Loucy (cell line): ENCODE data around the gene KCNH8.

Source experiments
- H2AFZ ChIP-seq: fragments of 200-600 bp; sonication (generic); 2 replicates; pipeline ENCODE4 v1.6.0; 2016; ENCODE audit warnings: antibody characterized with exemption, mild to moderate bottlenecking, low read length, moderate library complexity
- H3F3A ChIP-seq: fragments of 200-600 bp; 2 replicates; pipeline ENCODE4 v1.6.0; 2016; ENCODE audit warnings: antibody characterized with exemption, low read depth, mild to moderate bottlenecking
- H3K27me3 ChIP-seq: fragments of 200-600 bp; sonication (generic); 2 replicates; pipeline ENCODE4 v1.6.1; 2014; ENCODE audit warnings: low read length, mild to moderate bottlenecking; ENCODE audit not compliant: insufficient read depth, poor library complexity, severe bottlenecking
- H3K36me3 ChIP-seq: fragments of 200-600 bp; sonication (generic); 2 replicates; pipeline ENCODE4 v1.6.1; 2016; ENCODE audit warnings: low read length; ENCODE audit not compliant: insufficient read depth
- H3K4me1 ChIP-seq: fragments of 200-600 bp; sonication (generic); 2 replicates; pipeline ENCODE4 v1.5.1; 2014; ENCODE audit warnings: low read length, mild to moderate bottlenecking; ENCODE audit not compliant: insufficient read depth, poor library complexity, severe bottlenecking
- H3K4me2 ChIP-seq: fragments of 200-600 bp; sonication (generic); 2 replicates; pipeline ENCODE4 v1.6.0; 2014; ENCODE audit warnings: antibody characterized with exemption, low read length, low read depth, mild to moderate bottlenecking; ENCODE audit not compliant: poor library complexity, severe bottlenecking
- H3K4me3 ChIP-seq: fragments of 200-600 bp; sonication (generic); 2 replicates; pipeline ENCODE4 v1.5.1; 2014; ENCODE audit warnings: low read length, mild to moderate bottlenecking, mixed read lengths; ENCODE audit not compliant: poor library complexity, severe bottlenecking
- H3K79me2 ChIP-seq: fragments of 200-600 bp; sonication (generic); 2 replicates; pipeline ENCODE4 v1.6.1; 2014; ENCODE audit warnings: low read length; ENCODE audit not compliant: insufficient read depth
- H3K9ac ChIP-seq: fragments of 200-600 bp; sonication (generic); 2 replicates; pipeline ENCODE4 v1.6.0; 2014; ENCODE audit warnings: mild to moderate bottlenecking, low read depth, low read length, moderate library complexity; ENCODE audit not compliant: poor library complexity, severe bottlenecking
- H3K9me2 ChIP-seq: fragments of 200-600 bp; sonication (generic); replicated peaks from 2 replicates; pipeline ENCODE4 v1.6.1; 2016; ENCODE audit warnings: low read depth, low read length, mixed read lengths
- H3K9me3 ChIP-seq: fragments of 200-600 bp; sonication (generic); 2 replicates; pipeline ENCODE4 v1.6.1; 2014; ENCODE audit warnings: mild to moderate bottlenecking, antibody characterized with exemption, low read length, low read depth; ENCODE audit not compliant: insufficient read depth
- H4K20me1 ChIP-seq: fragments of 200-600 bp; sonication (generic); 2 replicates; pipeline ENCODE4 v1.6.0; 2014; ENCODE audit warnings: antibody characterized with exemption, low read length, mild to moderate bottlenecking; ENCODE audit not compliant: insufficient read depth, poor library complexity, severe bottlenecking
- EZH2phosphoT487 ChIP-seq: fragments of 200-600 bp; IDR thresholded peaks from 2 replicates; pipeline ENCODE4 v1.6.1; 2018; ENCODE audit warnings: antibody characterized with exemption, mild to moderate bottlenecking, moderate library complexity, borderline replicate concordance
- TF ChIP-seq, protein P1 (sequence below): fragments of 200-600 bp; sonication (generic); conservative IDR thresholded peaks from 2 replicates; pipeline ENCODE4 v1.5.1; 2014; ENCODE audit warnings: mild to moderate bottlenecking, antibody characterized with exemption, low read length

KCNH8 gene

DNA sequence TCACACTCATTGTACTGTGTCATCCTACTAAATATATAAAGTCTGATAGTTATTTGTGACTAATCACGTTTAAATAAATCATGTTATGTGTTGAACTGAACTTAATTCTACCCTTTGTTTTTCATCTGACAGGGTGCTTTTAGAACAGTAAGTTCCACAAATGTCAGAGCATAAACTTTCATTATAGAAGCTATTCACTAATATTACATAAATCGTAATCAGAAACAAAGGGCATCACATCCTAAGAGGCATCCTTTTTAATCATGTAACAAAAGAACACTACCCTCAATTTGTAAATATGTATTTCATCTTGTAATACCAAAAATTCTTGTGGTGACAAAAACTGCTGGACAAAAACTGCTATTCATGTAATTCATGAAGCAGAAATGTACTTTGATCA, 50.8 kb downstream of the KCNH8 start:
- Histone ChIP-seq H4K20me1 (no peaks in the 10 kb centered on the region), H3K79me2 (no peaks in the 10 kb centered on the region), H3K9me3 (no peaks in the 10 kb centered on the region), H3K27me3 (no peaks in the 10 kb centered on the region), H3K4me2 (no peak overlapping the region), H2AFZ (no peak overlapping the region), H3K9ac (no peak overlapping the region), H3K4me3 (no peak overlapping the region), H3F3A (peaks cover 5% of the 10 kb centered on the region; the same call in 1 of the 2 replicates), H3K4me1 (peaks cover 46% of the 10 kb centered on the region), H3K9me2 (no peaks in the 10 kb centered on the region), H3K36me3 (no peaks in the 10 kb centered on the region)
- TF ChIP-seq, protein P1, sequence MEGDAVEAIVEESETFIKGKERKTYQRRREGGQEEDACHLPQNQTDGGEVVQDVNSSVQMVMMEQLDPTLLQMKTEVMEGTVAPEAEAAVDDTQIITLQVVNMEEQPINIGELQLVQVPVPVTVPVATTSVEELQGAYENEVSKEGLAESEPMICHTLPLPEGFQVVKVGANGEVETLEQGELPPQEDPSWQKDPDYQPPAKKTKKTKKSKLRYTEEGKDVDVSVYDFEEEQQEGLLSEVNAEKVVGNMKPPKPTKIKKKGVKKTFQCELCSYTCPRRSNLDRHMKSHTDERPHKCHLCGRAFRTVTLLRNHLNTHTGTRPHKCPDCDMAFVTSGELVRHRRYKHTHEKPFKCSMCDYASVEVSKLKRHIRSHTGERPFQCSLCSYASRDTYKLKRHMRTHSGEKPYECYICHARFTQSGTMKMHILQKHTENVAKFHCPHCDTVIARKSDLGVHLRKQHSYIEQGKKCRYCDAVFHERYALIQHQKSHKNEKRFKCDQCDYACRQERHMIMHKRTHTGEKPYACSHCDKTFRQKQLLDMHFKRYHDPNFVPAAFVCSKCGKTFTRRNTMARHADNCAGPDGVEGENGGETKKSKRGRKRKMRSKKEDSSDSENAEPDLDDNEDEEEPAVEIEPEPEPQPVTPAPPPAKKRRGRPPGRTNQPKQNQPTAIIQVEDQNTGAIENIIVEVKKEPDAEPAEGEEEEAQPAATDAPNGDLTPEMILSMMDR: no peak
- no peak for TF ChIP-seq EZH2phosphoT487

DNA sequence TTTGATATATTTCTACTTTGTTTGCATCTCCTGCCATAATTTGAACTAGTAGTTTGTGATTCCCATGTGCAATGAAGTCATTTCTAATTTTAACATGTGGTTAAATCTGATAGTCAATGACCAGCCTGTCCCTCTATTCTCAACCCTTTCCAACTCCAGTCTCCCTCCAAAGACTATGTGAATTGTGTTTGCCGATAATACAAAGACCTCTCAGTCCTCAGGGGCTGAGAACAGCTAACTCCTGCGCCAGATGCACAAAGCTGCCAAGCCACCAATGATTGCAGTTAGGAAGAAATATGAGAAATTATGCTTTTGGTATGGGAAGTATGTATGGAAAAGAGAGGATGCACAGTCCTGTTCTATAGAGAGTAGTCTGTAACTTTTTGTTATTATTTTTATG, 54.0 kb downstream of the KCNH8 start:
- no peaks in the 10 kb centered on the region for H3K36me3 ChIP-seq
- H3K27me3 ChIP-seq: no peaks in the 10 kb centered on the region
- no peaks in the 10 kb centered on the region for H4K20me1 ChIP-seq
- no peaks in the 10 kb centered on the region for H3K9me2 ChIP-seq
- no peak overlapping the region for H2AFZ ChIP-seq
- no peaks in the 10 kb centered on the region for H3K9me3 ChIP-seq
- H3K9ac ChIP-seq: no peak overlapping the region
- H3K4me3 ChIP-seq: no peak overlapping the region
- H3K79me2 ChIP-seq: no peaks in the 10 kb centered on the region
- TF ChIP-seq, protein P1: no peak
- no peak for TF ChIP-seq EZH2phosphoT487
- H3F3A ChIP-seq: no peaks in the 10 kb centered on the region
- peaks cover 16% of the 10 kb centered on the region for H3K4me1 ChIP-seq
- H3K4me2 ChIP-seq: no peak overlapping the region

DNA sequence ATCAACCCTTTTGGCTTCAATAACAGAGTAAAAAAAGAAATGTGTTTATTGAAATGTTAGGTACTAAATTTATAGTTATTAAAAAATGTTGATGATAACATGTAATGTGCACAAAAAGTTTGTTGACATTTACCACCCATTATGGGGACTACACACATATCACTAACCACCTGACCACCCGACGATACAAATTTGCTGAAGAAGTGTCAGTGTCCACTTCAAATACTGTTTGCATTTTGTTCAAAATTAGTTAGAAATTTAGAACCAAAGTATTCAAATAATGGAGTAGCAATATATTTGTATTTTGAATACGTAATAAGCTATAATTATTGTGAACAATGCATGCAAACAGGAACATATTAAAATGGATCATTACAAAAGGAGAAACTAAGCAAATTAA, 54.4 kb downstream of the KCNH8 start:
- Histone ChIP-seq H3K9me3 (no peaks in the 10 kb centered on the region), H3K9me2 (no peaks in the 10 kb centered on the region), H3K36me3 (no peaks in the 10 kb centered on the region), H3K9ac (no peak overlapping the region), H3K4me1 (peaks cover 12% of the 10 kb centered on the region), H3F3A (no peaks in the 10 kb centered on the region), H4K20me1 (no peaks in the 10 kb centered on the region), H3K27me3 (no peaks in the 10 kb centered on the region), H3K4me3 (no peak overlapping the region), H3K79me2 (no peaks in the 10 kb centered on the region), H3K4me2 (no peak overlapping the region), H2AFZ (no peak overlapping the region)
- no peak for TF ChIP-seq EZH2phosphoT487
- TF ChIP-seq, protein P1: no peak
